HG03521 (cell line): ENCODE data around the gene HM13.
"Not testable (repeated sequence)": the region's sequence is repeated elsewhere in the genome, so short reads cannot be mapped to it uniquely, and the experiment has no call there.

Experiments
- ATAC-seq: cut with Tn5 transposase; IDR thresholded peaks from one replicate; pipeline ENCODE4 v1.9.1; 2021; ENCODE audit warnings: mild to moderate bottlenecking, moderate library complexity; ENCODE audit not compliant: unreplicated experiment

The HM13 gene

DNA sequence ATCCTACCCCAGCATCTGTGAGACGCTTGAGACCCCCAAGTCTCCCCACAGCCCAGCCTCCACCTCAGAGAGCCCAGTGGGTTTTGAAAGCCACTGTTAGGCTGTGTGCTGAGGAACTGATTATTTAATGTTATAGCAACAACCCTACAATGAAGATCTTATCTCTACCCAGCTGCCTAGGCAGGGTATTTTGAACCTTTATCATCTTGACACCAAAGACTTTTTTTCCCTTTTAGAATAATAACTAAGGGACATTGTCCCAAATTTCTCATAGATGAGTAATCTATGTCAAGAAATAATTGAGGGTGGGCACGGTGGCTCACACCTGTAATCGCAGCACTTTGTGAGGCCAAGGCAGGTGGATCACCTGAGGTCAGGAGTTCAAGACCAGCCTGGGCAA, 26.2 kb downstream of the HM13 start:
- ATAC-seq: no peak

GRCh38 chr20:31542201-31542842, 28.1 kb downstream of the HM13 start:
- ATAC-seq: no peak

GRCh38 chr20:31542963-31543362, 28.7 kb downstream of the HM13 start:
- no peak for ATAC-seq

- no peak for ATAC-seq
Observed at GRCh38 chr20:31543966-31544598, 29.8 kb downstream of the HM13 start.

GRCh38 chr20:31544600-31544999, 30.4 kb downstream of the HM13 start:
- ATAC-seq: no peak

DNA sequence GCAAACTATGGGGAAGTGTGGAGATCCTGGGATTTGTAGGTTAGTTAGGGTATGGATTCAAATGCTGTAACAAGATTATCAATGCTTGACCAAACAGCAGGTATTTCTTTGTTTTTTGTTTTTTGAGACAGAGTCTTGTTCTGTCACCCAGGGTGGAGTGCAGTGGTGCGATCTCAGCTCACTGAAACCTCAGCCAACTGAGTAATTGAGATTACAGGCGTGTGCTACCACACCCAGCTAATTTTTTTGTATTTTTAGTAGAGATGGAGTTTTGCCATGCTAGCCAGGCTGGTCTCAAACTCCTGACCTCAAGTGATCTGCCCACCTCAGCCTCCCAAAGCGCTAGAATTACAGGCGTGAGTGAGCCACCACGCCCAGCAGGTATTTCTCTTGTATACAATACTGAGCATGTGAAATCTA, 31.4 kb downstream of the HM13 start:
- ATAC-seq: not testable (repeated sequence)

- no peak for ATAC-seq
Observed at GRCh38 chr20:31547017-31547675, 32.9 kb downstream of the HM13 start.

GRCh38 chr20:31547720-31548298, 33.6 kb downstream of the HM13 start:
- ATAC-seq: no peak

- no peak for ATAC-seq
Observed at GRCh38 chr20:31548820-31549512, 34.7 kb downstream of the HM13 start.

DNA sequence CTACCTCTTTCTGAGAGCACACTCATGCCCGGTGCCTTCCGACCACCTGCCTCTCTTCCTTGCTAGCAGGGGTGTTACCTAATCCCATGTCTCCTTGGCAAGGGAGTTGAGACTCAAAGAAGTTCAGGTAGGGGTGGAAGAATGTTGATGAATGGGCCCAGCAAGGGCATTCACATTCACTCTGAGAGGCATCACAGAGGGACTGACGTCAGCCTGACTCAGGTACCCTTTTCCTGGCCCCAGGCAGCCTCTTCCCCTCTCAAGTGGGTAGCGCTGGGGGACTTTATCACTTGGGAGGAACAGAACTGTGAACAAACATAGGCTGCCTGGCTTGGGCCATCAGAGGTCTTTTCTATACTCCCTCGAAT, 35.3 kb downstream of the HM13 start:
- ATAC-seq: no peak

- no peak for ATAC-seq
Observed at GRCh38 chr20:31550099-31550498, 35.9 kb downstream of the HM13 start.

DNA sequence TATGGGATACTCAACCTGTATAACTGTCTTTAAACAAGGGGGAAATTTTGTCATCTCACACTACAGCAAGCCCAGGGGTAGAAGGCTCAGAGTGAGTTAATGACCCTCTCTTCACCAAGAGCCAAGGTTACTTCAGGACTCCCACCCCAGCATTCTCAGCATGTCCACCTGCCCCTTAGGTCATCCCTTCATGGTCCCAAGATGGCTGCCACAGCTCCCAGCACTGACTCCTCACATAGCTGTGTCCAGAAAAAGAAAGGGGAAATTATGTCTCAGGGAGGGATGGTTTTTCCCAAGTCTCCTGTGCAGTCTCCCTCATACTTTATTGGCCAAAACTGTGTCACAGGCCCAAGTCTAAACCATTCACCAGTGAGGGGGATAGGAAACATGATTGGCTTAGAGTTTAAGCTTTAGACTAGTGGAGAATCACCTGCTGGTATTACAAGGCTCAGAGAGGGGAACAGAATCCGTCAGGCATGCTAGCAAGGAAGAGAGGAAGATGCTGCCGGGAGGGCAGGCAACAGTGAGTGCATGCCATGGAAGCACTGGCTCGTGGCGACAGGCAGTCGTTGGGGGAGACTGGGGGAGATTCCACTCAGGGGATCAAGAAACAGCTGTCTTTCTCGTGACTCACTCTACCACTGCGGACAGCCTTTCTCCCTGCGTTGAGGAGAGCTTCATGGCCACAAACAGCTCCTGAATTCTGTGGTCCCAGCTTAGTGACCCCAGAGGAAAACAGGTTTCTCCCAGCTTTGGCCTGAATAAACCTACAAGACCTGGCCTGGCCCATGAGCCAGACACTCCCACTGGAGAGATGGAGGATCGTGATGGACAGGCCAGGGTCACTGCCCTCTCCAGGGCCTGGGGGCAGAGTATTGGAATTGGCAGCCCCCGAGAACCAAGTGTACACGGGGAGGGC, 37.2 kb downstream of the HM13 start:
- ATAC-seq: no peak

DNA sequence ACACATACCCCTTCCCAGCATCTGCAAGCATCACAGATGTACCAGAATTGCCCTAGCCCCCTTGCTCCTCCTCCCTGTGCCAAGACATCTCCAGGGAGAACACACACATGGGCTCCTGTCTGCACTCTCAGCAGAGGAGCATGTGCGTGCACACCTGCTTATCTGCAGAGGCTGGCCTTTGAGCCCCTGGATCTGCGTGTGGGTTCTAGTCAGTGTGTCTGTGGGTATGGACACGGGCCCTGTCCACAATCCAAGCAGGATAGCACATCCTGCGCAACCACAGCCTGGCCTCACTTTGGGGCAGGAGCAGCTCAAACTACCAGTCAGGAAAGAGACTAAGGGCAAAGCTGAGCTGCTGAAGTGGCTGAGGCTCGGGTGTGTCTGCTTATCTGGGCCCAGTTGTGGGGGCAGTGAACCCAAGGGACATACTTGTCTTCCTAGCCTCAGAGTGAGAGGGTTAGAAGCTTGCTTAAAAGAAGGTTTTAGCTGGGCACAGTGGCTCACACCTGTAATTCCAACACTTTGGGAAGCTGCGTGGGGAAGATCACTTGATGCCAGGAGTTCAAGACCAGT, 41.0 kb downstream of the HM13 start:
- no peak for ATAC-seq

GRCh38 chr20:31559704-31560093, 45.5 kb downstream of the HM13 start:
- ATAC-seq: no peak

DNA sequence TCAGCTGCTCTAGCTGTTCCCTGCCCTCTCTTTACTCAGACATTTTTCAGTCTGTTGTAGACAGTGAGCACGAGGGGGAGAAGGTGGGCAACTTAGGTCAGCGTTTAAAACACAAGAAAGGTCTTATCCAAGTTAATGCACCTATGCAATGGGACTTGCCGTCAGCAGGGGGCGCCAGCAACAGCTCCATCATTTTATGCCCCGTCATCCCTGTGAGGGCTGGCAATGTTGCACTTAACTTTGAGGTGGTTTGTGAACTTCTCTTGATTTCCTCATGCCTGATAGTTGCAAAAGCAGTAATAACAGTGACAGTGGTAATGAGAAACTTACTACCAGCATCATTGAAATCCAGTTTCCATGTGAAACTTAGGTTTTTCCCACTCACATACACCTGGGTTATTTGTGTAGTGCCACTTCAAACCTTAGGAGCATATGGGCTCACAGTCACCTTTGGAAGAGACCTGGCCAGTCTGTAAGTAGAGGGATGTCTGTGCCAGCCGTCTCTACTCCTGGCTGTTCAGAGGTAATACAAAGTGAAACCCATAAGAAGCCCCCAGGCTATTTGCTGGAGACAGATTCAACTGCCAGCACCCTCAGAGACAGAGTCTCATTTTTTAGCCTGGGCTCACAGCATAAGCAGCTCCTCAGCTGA, 46.0 kb downstream of the HM13 start:
- no peak for ATAC-seq

GRCh38 chr20:31560746-31561598, 46.7 kb downstream of the HM13 start:
- no peak for ATAC-seq

DNA sequence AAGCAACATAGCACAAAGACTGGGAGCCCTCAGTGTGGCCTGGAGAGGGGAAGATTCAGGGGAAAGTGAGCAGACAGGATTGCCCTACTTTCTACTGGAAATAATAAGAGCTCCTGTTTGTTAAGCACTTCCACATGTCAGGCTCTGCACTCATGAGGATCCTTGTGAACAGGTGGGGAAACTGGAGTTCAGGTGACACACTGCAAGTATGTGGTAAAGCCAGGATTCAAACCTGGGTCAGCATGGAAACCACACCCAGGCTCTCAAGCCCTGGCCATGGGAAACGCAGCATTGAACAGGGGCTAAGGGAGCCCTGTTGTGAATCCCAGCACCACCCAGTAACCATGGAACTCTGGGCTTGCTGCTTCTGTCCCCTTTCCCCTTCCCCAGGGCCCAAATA, 48.0 kb downstream of the HM13 start:
- no peak for ATAC-seq

DNA sequence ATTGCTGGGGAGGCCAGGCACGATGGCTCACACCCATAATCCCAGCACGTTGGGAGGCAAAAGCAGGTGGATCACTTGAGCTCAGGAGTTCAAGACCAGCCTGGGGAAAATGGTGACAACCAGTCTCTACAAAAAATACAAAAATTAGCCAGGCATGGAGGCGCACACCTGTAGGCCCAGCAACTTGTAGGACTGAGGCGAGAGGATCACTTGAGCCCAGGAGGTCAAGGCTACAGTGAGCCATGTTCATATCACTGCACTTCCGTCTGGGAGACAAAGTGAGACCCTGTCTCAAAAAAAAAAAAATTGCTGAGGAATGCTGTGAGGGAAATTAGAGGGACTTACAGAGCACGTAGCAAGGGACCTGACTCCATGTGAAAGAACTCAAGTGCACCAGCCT, 50.0 kb downstream of the HM13 start:
- no peak for ATAC-seq
